Skeletal muscle satellite cell (primary cell): ENCODE data around the gene TPRN.

Experiments used
- H3K27me3 ChIP-seq: 2 replicates; pipeline ENCODE4 v1.7.0; 2013; ENCODE audit warnings: low read length; ENCODE audit not compliant: control insufficient read depth, insufficient read depth
- H3K36me3 ChIP-seq: 2 replicates; pipeline ENCODE4 v1.7.0; 2013; ENCODE audit warnings: mild to moderate bottlenecking, control low read depth, low read length; ENCODE audit not compliant: insufficient read depth
- H3K4me1 ChIP-seq: 2 replicates; pipeline ENCODE4 v1.7.0; 2013; ENCODE audit warnings: low read length; ENCODE audit not compliant: control insufficient read depth, insufficient read depth
- H3K4me2 ChIP-seq: 2 replicates; pipeline ENCODE4 v1.7.0; 2013; ENCODE audit warnings: mild to moderate bottlenecking, low read length
- H3K4me3 ChIP-seq: 2 replicates; pipeline ENCODE4 v1.7.0; 2013; ENCODE audit warnings: low read length
- H3K9ac ChIP-seq: 2 replicates; pipeline ENCODE4 v1.7.0; 2013; ENCODE audit warnings: mild to moderate bottlenecking, low read depth, low read length, moderate library complexity
- H3K9me3 ChIP-seq: replicated peaks from 2 replicates; pipeline ENCODE4 v1.7.0; 2013; ENCODE audit warnings: mild to moderate bottlenecking, control low read depth, low read length

Gene TPRN

GRCh38 chr9:137227853-137228505 lies 27.4 kb upstream of the TPRN start:
- no peaks in the 10 kb centered on the region for H3K36me3 ChIP-seq
- no peaks in the 10 kb centered on the region for H3K9me3 ChIP-seq
- no peak overlapping the region for H3K9ac ChIP-seq
- H3K4me1 ChIP-seq = peaks cover 39% of the 10 kb centered on the region
- H3K4me2 ChIP-seq = no peak overlapping the region
- H3K27me3 ChIP-seq = no peaks in the 10 kb centered on the region
- H3K4me3 ChIP-seq = no peak overlapping the region

GRCh38 chr9:137227054-137227852 lies 26.7 kb upstream of the TPRN start, which contains the start of gene RNF224:
TSS of gene RNF224 (plus strand) at chr9:137227502. CDS start at chr9:137228336, 834 bp downstream.
- Histone ChIP-seq H3K9me3 (no peaks in the 10 kb centered on the region), H3K4me1 (peaks cover 42% of the 10 kb centered on the region), H3K27me3 (no peaks in the 10 kb centered on the region), H3K36me3 (no peaks in the 10 kb centered on the region), H3K4me2 (peak within 1 kb of the TSS; percentile 35), H3K9ac (peak within 1 kb of the TSS; percentile 26), H3K4me3 (no peak within 1 kb of the TSS)

GRCh38 chr9:137226338-137227053 lies 26.0 kb upstream of the TPRN start:
- no peaks in the 10 kb centered on the region for H3K9me3 ChIP-seq
- peaks cover 42% of the 10 kb centered on the region for H3K4me1 ChIP-seq
- H3K9ac ChIP-seq = peak overlapping the region; percentile 26
- no peak overlapping the region for H3K4me3 ChIP-seq
- H3K4me2 ChIP-seq = peak overlapping the region; percentile 35
- H3K36me3 ChIP-seq = no peaks in the 10 kb centered on the region
- H3K27me3 ChIP-seq = no peaks in the 10 kb centered on the region

- no peaks in the 10 kb centered on the region for H3K36me3 ChIP-seq
- no peak overlapping the region for H3K4me3 ChIP-seq
- H3K4me1 ChIP-seq = peaks cover 42% of the 10 kb centered on the region
- no peaks in the 10 kb centered on the region for H3K27me3 ChIP-seq
- no peaks in the 10 kb centered on the region for H3K9me3 ChIP-seq
- no peak overlapping the region for H3K9ac ChIP-seq
- H3K4me2 ChIP-seq = no peak overlapping the region
Measured at GRCh38 chr9:137225699-137226331, 25.3 kb upstream of the TPRN start.

- H3K4me1 ChIP-seq = peaks cover 42% of the 10 kb centered on the region
- peak within 1 kb of the TSS; percentile 99 for H3K9ac ChIP-seq
- peak within 1 kb of the TSS; percentile 98 for H3K4me2 ChIP-seq
Measured at GRCh38 chr9:137224830-137225694, 24.5 kb upstream of the TPRN start, which contains the start of gene CYSRT1. TSS of gene CYSRT1 (plus strand) at chr9:137225174. CDS start at chr9:137225622, 448 bp downstream.

GRCh38 chr9:137223078-137223970 lies 22.8 kb upstream of the TPRN start:
- Histone ChIP-seq H3K4me3 (peak overlapping the region; percentile 96), H3K4me1 (peaks cover 50% of the 10 kb centered on the region), H3K9ac (peak overlapping the region; percentile 99), H3K4me2 (peak overlapping the region; percentile 98), H3K36me3 (no peaks in the 10 kb centered on the region), H3K27me3 (no peaks in the 10 kb centered on the region), H3K9me3 (no peaks in the 10 kb centered on the region)

More at GRCh38 chr9:137224830-137225694, 24.5 kb upstream of the TPRN start, which contains the start of gene CYSRT1:
- Histone ChIP-seq H3K27me3 (no peaks in the 10 kb centered on the region), H3K9me3 (no peaks in the 10 kb centered on the region), H3K36me3 (no peaks in the 10 kb centered on the region), H3K4me3 (peak within 1 kb of the TSS; percentile 96)

- Histone ChIP-seq H3K9ac (peak within 1 kb of the TSS; percentile 59), H3K9me3 (no peaks in the 10 kb centered on the region), H3K4me2 (peak within 1 kb of the TSS; percentile 89), H3K4me1 (peaks cover 56% of the 10 kb centered on the region), H3K27me3 (no peaks in the 10 kb centered on the region), H3K36me3 (no peaks in the 10 kb centered on the region), H3K4me3 (peak within 1 kb of the TSS; percentile 96)
Measured at GRCh38 chr9:137222190-137223077, 21.9 kb upstream of the TPRN start, which contains the start of gene RNF208. TSS of gene RNF208 (minus strand) at chr9:137222240. CDS start at chr9:137221212, 1,028 bp downstream.

GRCh38 chr9:137221506-137222111 lies 21.1 kb upstream of the TPRN start:
- no peak overlapping the region for H3K9ac ChIP-seq
- peaks cover 56% of the 10 kb centered on the region for H3K4me1 ChIP-seq
- H3K36me3 ChIP-seq = no peaks in the 10 kb centered on the region
- peak overlapping the region; percentile 59 for H3K4me3 ChIP-seq
- no peaks in the 10 kb centered on the region for H3K27me3 ChIP-seq
- no peaks in the 10 kb centered on the region for H3K9me3 ChIP-seq
- peak overlapping the region; percentile 89 for H3K4me2 ChIP-seq

- H3K36me3 ChIP-seq = no peaks in the 10 kb centered on the region
- no peak overlapping the region for H3K9ac ChIP-seq
- H3K4me1 ChIP-seq = peaks cover 55% of the 10 kb centered on the region
- H3K9me3 ChIP-seq = no peaks in the 10 kb centered on the region
- H3K4me2 ChIP-seq = no peak overlapping the region
- H3K4me3 ChIP-seq = no peak overlapping the region
- no peaks in the 10 kb centered on the region for H3K27me3 ChIP-seq
Measured at GRCh38 chr9:137221095-137221505, 20.6 kb upstream of the TPRN start.
